Skin epidermis (tissue), 12 donors: Measurements from ENCODE around the gene LRIG1.

Experiments used
- H3K27ac ChIP-seq, 21 experiments: fragments of 200-600 bp; sonication (generic) in 11 of 21; one replicate each; pipeline ENCODE4 v1.5.0; 2020; ENCODE audit warnings: mild to moderate bottlenecking in 3 of 21, inconsistent platforms in 2 of 21, moderate library complexity in 2 of 21
- H3K4me3 ChIP-seq, 7 experiments: fragments of 200-600 bp; sonication (generic) in 2 of 7; one replicate each; pipeline ENCODE4 v1.5.0; 2020; ENCODE audit warnings: inconsistent platforms in 2 of 7, mild to moderate bottlenecking in 2 of 7, moderate library complexity in 1 of 7

The LRIG1 gene

GRCh38 chr3:66411961-66412887 lies 88.6 kb downstream of the LRIG1 start:
- H3K27ac ChIP-seq, result peak overlapping the region in 2 of 21 experiments; percentile 10 to 41

GRCh38 chr3:66411474-66411873 lies 89.3 kb downstream of the LRIG1 start:
- no peak overlapping the region for H3K4me3 ChIP-seq
- peak overlapping the region in 2 of 21 experiments; percentile 5 to 8 for H3K27ac ChIP-seq

More at GRCh38 chr3:66411961-66412887, 88.6 kb downstream of the LRIG1 start:
- H3K4me3 ChIP-seq, result no peak overlapping the region

GRCh38 chr3:66410976-66411375 lies 89.8 kb downstream of the LRIG1 start:
- Histone ChIP-seq H3K4me3 (no peak overlapping the region), H3K27ac (peak overlapping the region in 2 of 21 experiments; percentile 5 to 8)

GRCh38 chr3:66409771-66410754 lies 90.8 kb downstream of the LRIG1 start:
- no peak overlapping the region for H3K4me3 ChIP-seq
- peak overlapping the region in 1 of 21 experiments; percentile 11 for H3K27ac ChIP-seq

- no peak overlapping the region for H3K4me3 ChIP-seq
- H3K27ac ChIP-seq, result peak overlapping the region in 3 of 21 experiments; percentile 8 to 25 (median 20)
Observed at GRCh38 chr3:66407611-66408218, 93.1 kb downstream of the LRIG1 start.

- peak overlapping the region in 3 of 21 experiments; percentile 8 to 25 (median 20) for H3K27ac ChIP-seq
- no peak overlapping the region for H3K4me3 ChIP-seq
Observed at GRCh38 chr3:66406831-66407610, 93.8 kb downstream of the LRIG1 start.

GRCh38 chr3:66406163-66406562 lies 94.7 kb downstream of the LRIG1 start:
- Histone ChIP-seq H3K27ac (peak overlapping the region in 7 of 21 experiments; percentile 5 to 51 (median 26)), H3K4me3 (no peak overlapping the region)

GRCh38 chr3:66405701-66406091 lies 95.1 kb downstream of the LRIG1 start:
- Histone ChIP-seq H3K4me3 (no peak overlapping the region), H3K27ac (peak overlapping the region in 6 of 21 experiments; percentile 10 to 51 (median 32))

- no peak overlapping the region for H3K4me3 ChIP-seq
- peak overlapping the region in 4 of 21 experiments; percentile 2 to 28 (median 8) for H3K27ac ChIP-seq
Observed at GRCh38 chr3:66404903-66405700, 95.7 kb downstream of the LRIG1 start.

- Histone ChIP-seq H3K27ac (peak overlapping the region in 1 of 21 experiments; percentile 53), H3K4me3 (no peak overlapping the region)
Observed at GRCh38 chr3:66404197-66404596, 96.6 kb downstream of the LRIG1 start.

GRCh38 chr3:66403323-66403990 lies 97.4 kb downstream of the LRIG1 start:
- Histone ChIP-seq H3K4me3 (no peak overlapping the region), H3K27ac (peak overlapping the region in 9 of 21 experiments; percentile 4 to 53 (median 29))

- H3K27ac ChIP-seq, result peak overlapping the region in 4 of 21 experiments; percentile 4 to 47 (median 19)
- no peak overlapping the region for H3K4me3 ChIP-seq
Observed at GRCh38 chr3:66402596-66403290, 98.1 kb downstream of the LRIG1 start.

GRCh38 chr3:66401675-66402491 lies 98.9 kb downstream of the LRIG1 start:
- Histone ChIP-seq H3K4me3 (no peak overlapping the region), H3K27ac (peak overlapping the region in 2 of 21 experiments; percentile 8 to 52)

GRCh38 chr3:66401157-66401550 lies 99.7 kb downstream of the LRIG1 start:
- no peak overlapping the region for H3K27ac ChIP-seq
- no peak overlapping the region for H3K4me3 ChIP-seq

GRCh38 chr3:66400411-66401156 lies 100.2 kb downstream of the LRIG1 start:
- Histone ChIP-seq H3K27ac (peak overlapping the region in 3 of 21 experiments; percentile 19 to 29 (median 19)), H3K4me3 (no peak overlapping the region)
